HepG2 (cell line): ENCODE measurements around the gene MYO16. TPM values are rescaled to one million over a fixed set of nuclear protein-coding genes. Genes with fewer than 3 reads are reported as not detected.

Source experiments
- ATAC-seq: fragments of 200-7000 bp; cut with Tn5 transposase; 3 replicates; pipeline ENCODE4 v1.9.1; 2020; ENCODE audit warnings: mild to moderate bottlenecking, moderate library complexity
- BruUV-seq: library from RNA; stranded (reverse); fragments of 400-500 nt; replicated peaks from 2 replicates; lab custom pipeline; 2021; lab: Mats Ljungman, UMichigan
- CTCF ChIA-PET: fragments of 300-600 bp; formaldehyde crosslinking; extraction: SDS; loops from one replicate; lab custom pipeline; 2021; ENCODE audit warnings: low total read pairs, inconsistent platforms, low intra/inter-chr PET ratio; lab: Yijun Ruan, JAX
- POLR2A ChIA-PET: fragments of 350-600 bp; sonication (Branson Sonifier 250); formaldehyde crosslinking; loops from one replicate; lab custom pipeline; 2020; ENCODE audit warnings: antibody characterized with exemption, inconsistent platforms; lab: Yijun Ruan, JAX
- DNase-seq: peaks from one replicate; pipeline ENCODE4 v3.0.0-alpha.2; 2015; ENCODE audit warnings: low spot score
- FAIRE-seq: peaks from 3 replicates; lab custom pipeline; 2011; peaks lifted over from hg19 to GRCh38; lab: Jason Lieb, UNC
- H2AFZ ChIP-seq: one replicate; pipeline ENCODE4 v1.6.1; 2011; ENCODE audit warnings: low read length, inconsistent platforms
- H3K27ac ChIP-seq: fragments of 300-600 bp; 3 replicates; pipeline ENCODE4 v1.8.0; 2011; ENCODE audit warnings: mixed run types, mild to moderate bottlenecking, mixed read lengths, low read length, inconsistent platforms; ENCODE audit not compliant: insufficient read depth; ENCODE audit errors: extremely low read length
- H3K27me3 ChIP-seq, 2 experiments: fragments of 200-600 bp in 1 of 2; 2 replicates in 1 of 2; 3 replicates in 1 of 2; pipeline versions ENCODE4 v1.6.0 to v1.8.0; 2011; ENCODE audit warnings: low read length in 2 of 2, mild to moderate bottlenecking in 2 of 2, moderate library complexity in 2 of 2, inconsistent platforms in 1 of 2; ENCODE audit not compliant: insufficient read depth in 2 of 2, control insufficient read depth in 1 of 2
- H3K36me3 ChIP-seq, 2 experiments: fragments of 200-600 bp in 1 of 2; replicated peaks in 1 of 2; 2 replicates in 1 of 2; 3 replicates in 1 of 2; pipeline versions ENCODE4 v1.5.1 to v1.8.0; 2011; ENCODE audit warnings: low read length in 2 of 2, inconsistent platforms in 1 of 2; ENCODE audit not compliant: insufficient read depth in 2 of 2, control insufficient read depth in 1 of 2
- H3K4me1 ChIP-seq: 2 replicates; pipeline ENCODE4 v1.5.1; 2012; ENCODE audit warnings: low read length, inconsistent platforms; ENCODE audit not compliant: insufficient read depth
- H3K4me2 ChIP-seq: 2 replicates; pipeline ENCODE4 v1.6.0; 2011; ENCODE audit warnings: low read depth, low read length, inconsistent platforms
- H3K4me3 ChIP-seq, 3 experiments: fragments of 200-600 bp in 1 of 3; sonication (generic), shearing (Covaris generic) in 1 of 3; replicated peaks in 1 of 3; 2 replicates each; pipeline ENCODE4 v1.5.1; 2011 to 2016; ENCODE audit warnings: low read length in 3 of 3, inconsistent platforms in 2 of 3, low read depth in 2 of 3, mild to moderate bottlenecking in 2 of 3, control low read depth in 1 of 3, mixed read lengths in 1 of 3; ENCODE audit not compliant: insufficient read depth in 1 of 3
- H3K79me2 ChIP-seq: one replicate; pipeline ENCODE4 v1.6.1; 2011; ENCODE audit warnings: low read length, inconsistent platforms; ENCODE audit not compliant: insufficient read depth
- H3K9ac ChIP-seq: 2 replicates; pipeline ENCODE4 v1.6.0; 2011; ENCODE audit warnings: mild to moderate bottlenecking, low read depth, low read length, inconsistent platforms; ENCODE audit not compliant: insufficient read depth
- H3K9me3 ChIP-seq: 2 replicates; pipeline ENCODE4 v1.5.1; 2012; ENCODE audit warnings: mild to moderate bottlenecking, low read length
- H4K20me1 ChIP-seq: 2 replicates; pipeline ENCODE4 v1.6.0; 2011; ENCODE audit warnings: inconsistent platforms, mild to moderate bottlenecking, low read length, moderate library complexity; ENCODE audit not compliant: insufficient read depth
- BRCA1 ChIP-seq: sonication (generic); formaldehyde crosslinking; IDR thresholded peaks from 2 replicates; pipeline ENCODE4 v1.4.0; 2020; ENCODE audit warnings: missing genetic modification reagents
- FOXK1 ChIP-seq: sonication (generic); formaldehyde crosslinking; IDR thresholded peaks from 2 replicates; pipeline ENCODE4 v1.4.0; 2020; ENCODE audit warnings: low read depth, missing genetic modification reagents, borderline replicate concordance
- MAFG ChIP-seq: sonication (generic); formaldehyde crosslinking; IDR thresholded peaks from 2 replicates; pipeline ENCODE4 v1.5.1; 2020; ENCODE audit warnings: mild to moderate bottlenecking, missing genetic modification reagents
- NFKB2 ChIP-seq: sonication (generic); formaldehyde crosslinking; IDR thresholded peaks from 2 replicates; pipeline ENCODE4 v1.4.0; 2020; ENCODE audit warnings: missing genetic modification reagents, borderline replicate concordance
- NRL ChIP-seq: sonication (generic); formaldehyde crosslinking; IDR thresholded peaks from 2 replicates; pipeline ENCODE4 v1.5.0; 2020; ENCODE audit warnings: missing genetic modification reagents, mild to moderate bottlenecking, moderate library complexity, borderline replicate concordance
- PHF20 ChIP-seq: sonication (generic); formaldehyde crosslinking; IDR thresholded peaks from 2 replicates; pipeline ENCODE4 v1.5.0; 2020; ENCODE audit warnings: mild to moderate bottlenecking, missing genetic modification reagents
- PREB ChIP-seq: sonication (generic); formaldehyde crosslinking; IDR thresholded peaks from 2 replicates; pipeline ENCODE4 v1.4.0; 2020; ENCODE audit warnings: missing genetic modification reagents
- PRMT3 ChIP-seq: sonication (generic); formaldehyde crosslinking; IDR thresholded peaks from 2 replicates; pipeline ENCODE4 v1.8.1; 2022; ENCODE audit warnings: low read depth, mild to moderate bottlenecking, moderate library complexity, missing genetic modification reagents, borderline replicate concordance
- RFXAP ChIP-seq: sonication (generic); formaldehyde crosslinking; IDR thresholded peaks from 2 replicates; pipeline ENCODE4 v1.4.0; 2020; ENCODE audit warnings: missing genetic modification reagents, borderline replicate concordance
- RNF2 ChIP-seq: fragments of 450-650 bp; conservative IDR thresholded peaks from 2 replicates; pipeline ENCODE4 v1.6.1; 2016; ENCODE audit warnings: low read depth
- SMAD3 ChIP-seq: sonication (generic); formaldehyde crosslinking; IDR thresholded peaks from 2 replicates; pipeline ENCODE4 v1.4.0; 2020; ENCODE audit warnings: missing genetic modification reagents
- TGIF2 ChIP-seq: IDR thresholded peaks from 2 replicates; pipeline ENCODE4 v1.6.1; 2016; ENCODE audit warnings: control low read depth, missing compliant biosample characterization
- ZBTB37 ChIP-seq: sonication (generic); formaldehyde crosslinking; IDR thresholded peaks from 2 replicates; pipeline ENCODE4 v1.4.0; 2020; ENCODE audit warnings: mild to moderate bottlenecking, missing genetic modification reagents
- ZFP36L2 ChIP-seq: sonication (generic); formaldehyde crosslinking; IDR thresholded peaks from 2 replicates; pipeline ENCODE4 v1.4.0; 2020; ENCODE audit warnings: missing genetic modification reagents
- ZNF432 ChIP-seq: sonication (generic); formaldehyde crosslinking; IDR thresholded peaks from 2 replicates; pipeline ENCODE4 v1.5.0; 2020; ENCODE audit warnings: missing genetic modification reagents, mild to moderate bottlenecking, borderline replicate concordance
- ZNF800 ChIP-seq: sonication (generic); formaldehyde crosslinking; IDR thresholded peaks from 2 replicates; pipeline ENCODE4 v1.4.0; 2020; ENCODE audit warnings: missing genetic modification reagents
- WGBS: methylation state at CpG from one replicate; pipeline ENCODE4 v1.1.6; 2017; ENCODE audit warnings: low lambda C conversion rate; 5-methylcytosine and 5-hydroxymethylcytosine counted together
- in situ Hi-C: cut with HindIII; loops from 2 replicates; pipeline ENCODE4 v1.10.0; 2017; ENCODE audit warnings: low pct_unique_long_range_greater_than_20kb; ENCODE audit not compliant: extremely low pct_ligation_motif_present
- intact Hi-C: fragments of 100-400 bp; cut with micrococcal nuclease; formaldehyde crosslinking; loops from one replicate; pipeline ENCODE4 v1.10.0; 2022; ENCODE audit not compliant: unreplicated experiment
- polyA plus RNA-seq, 8 experiments: library from polyadenylated mRNA; depleted of rRNA in 3 of 8; stranded (reverse) in 7 of 8; unstranded in 1 of 8; fragments of >200 nt; fragmentation: Illumina TruSeq in 4 of 8; extraction: Trizol in 4 of 8; gene quantifications; 2 replicates each; pipeline versions ENCODE4 v1.2.1 to v1.2.3, GENCODE V29; 2011 to 2016; ENCODE audit warnings: low read depth in 4 of 8, missing spikeins in 1 of 8, mixed read lengths in 1 of 8; ENCODE audit not compliant: insufficient read depth in 1 of 8
- total RNA-seq, 5 experiments: library from RNA; depleted of rRNA; stranded (reverse); fragments of >200 nt; fragmentation: Illumina TruSeq; extraction: Trizol; gene quantifications; 2 replicates each; pipeline ENCODE4 v1.2.3, GENCODE V29; 2016; ENCODE audit warnings: low read depth in 1 of 5

The MYO16 gene
- total and polyA plus RNA-seq, 2 of the 13 experiments (the other 11 are each of a cell fraction or from before 2014, with no cell fraction given) = not detected

- H3K27ac ChIP-seq = no peak overlapping the region
- H3K4me3 ChIP-seq = no peak overlapping the region
- DNase-seq (no peak), FAIRE-seq (no peak), ATAC-seq (no peak)
- ChIA-PET POLR2A (no interaction called here), CTCF (no interaction called here)
- H2AFZ ChIP-seq = no peak overlapping the region
- intact Hi-C loops = no loop called here
- peaks cover 42% of the 10 kb centered on the region for H3K9me3 ChIP-seq
- no peak overlapping the region for H3K9ac ChIP-seq
- H3K36me3 ChIP-seq = no peaks in the 10 kb centered on the region
- no peak overlapping the region for H3K4me2 ChIP-seq
- 13% methylated on average over 5 of the region's 5 CpGs for WGBS
- H4K20me1 ChIP-seq = no peaks in the 10 kb centered on the region
- no TSS peak for BruUV-seq
- H3K27me3 ChIP-seq = no peaks in the 10 kb centered on the region
- TF ChIP-seq RFXAP (CRISPR knock-in tag) = no peak
- H3K4me1 ChIP-seq = no peaks in the 10 kb centered on the region
- in situ Hi-C loops = no loop called here
- H3K79me2 ChIP-seq = no peaks in the 10 kb centered on the region
Observed at GRCh38 chr13:108632649-108633167, 3.3 kb downstream of the MYO16 start.

- Histone ChIP-seq H3K9me3 (peaks cover 71% of the 10 kb centered on the region), H3K9ac (no peak overlapping the region), H4K20me1 (no peaks in the 10 kb centered on the region), H3K4me1 (no peaks in the 10 kb centered on the region), H3K36me3 (no peaks in the 10 kb centered on the region), H3K4me2 (no peak overlapping the region), H3K27me3 (no peaks in the 10 kb centered on the region), H3K4me3 (no peak overlapping the region), H3K27ac (no peak overlapping the region), H2AFZ (no peak overlapping the region), H3K79me2 (no peaks in the 10 kb centered on the region)
- no peak for FAIRE-seq
- 11% methylated on average over 4 of the region's 4 CpGs for WGBS
- ChIA-PET POLR2A (no interaction called here), CTCF (no interaction called here)
- in situ Hi-C loops (no loop called here), intact Hi-C loops (no loop called here)
- no peak for DNase-seq
- BruUV-seq = no TSS peak
- ATAC-seq = no peak
- TF ChIP-seq ZFP36L2 (CRISPR knock-in tag) (no peak), ZBTB37 (CRISPR knock-in tag) (no peak), BRCA1 (CRISPR knock-in tag) (no peak), PHF20 (CRISPR knock-in tag) (no peak), MAFG (CRISPR knock-in tag) (no peak), RNF2 (no peak), NFKB2 (no peak), ZNF432 (CRISPR knock-in tag) (no peak), SMAD3 (CRISPR knock-in tag) (no peak), NRL (no peak), PRMT3 (CRISPR knock-in tag) (no peak), ZNF800 (no peak), FOXK1 (no peak), TGIF2 (CRISPR knock-in tag) (no peak), PREB (CRISPR knock-in tag) (no peak)
Observed at GRCh38 chr13:108638901-108639300, 9.5 kb downstream of the MYO16 start.
